NOMO-1 (cell line): Measurements from ENCODE around the gene CPNE1.
A peak's percentile ranks its signal among the peaks of the same experiment; 100 is the strongest.

ENCODE experiments used
- DNase-seq, 2 experiments: peaks; one replicate each; lab custom pipeline; 2025; ENCODE audit not compliant: unreplicated experiment in 2 of 2; lab: John Stamatoyannopoulos, UW

The CPNE1 gene

DNA sequence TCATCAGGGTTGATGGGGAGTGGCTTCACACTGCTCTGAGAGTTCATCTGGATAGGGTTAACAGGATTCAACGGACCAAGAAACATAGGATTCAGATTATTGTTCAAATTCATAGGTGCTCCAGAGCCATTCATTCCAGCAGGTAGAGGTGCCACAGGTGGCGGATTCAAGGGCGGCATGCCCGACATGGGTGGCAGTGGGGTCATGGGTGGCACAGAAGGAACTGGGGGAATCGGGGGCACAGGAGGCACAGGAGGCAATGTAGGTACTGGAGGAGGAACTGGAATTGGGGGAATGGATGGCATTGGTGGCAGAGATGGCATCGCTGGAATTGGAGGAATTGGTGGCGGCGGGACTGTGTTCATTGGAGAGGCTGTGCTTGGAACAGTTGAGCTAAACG is 10.3 kb downstream of the CPNE1 start:
- no peak for DNase-seq

DNA sequence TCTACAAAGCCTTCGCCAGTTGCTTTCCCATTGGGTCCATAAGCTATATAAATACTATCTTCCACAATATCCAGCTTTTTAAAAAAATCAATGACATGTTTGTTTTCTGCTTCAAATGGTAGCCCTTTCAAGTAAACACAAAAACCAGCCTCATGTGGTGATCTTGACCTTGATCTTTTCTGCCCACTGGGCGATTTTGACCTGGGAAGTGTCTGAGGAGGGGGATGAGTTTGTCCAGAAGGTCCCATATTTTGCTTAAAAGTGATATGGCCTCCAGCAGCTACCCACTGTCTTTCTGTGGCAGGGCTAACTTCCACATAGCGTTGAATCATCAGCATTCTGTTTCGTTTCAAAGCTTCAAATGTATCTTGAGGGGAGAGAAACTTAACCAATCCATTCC is 10.8 kb downstream of the CPNE1 start:
- DNase-seq: no peak

DNA sequence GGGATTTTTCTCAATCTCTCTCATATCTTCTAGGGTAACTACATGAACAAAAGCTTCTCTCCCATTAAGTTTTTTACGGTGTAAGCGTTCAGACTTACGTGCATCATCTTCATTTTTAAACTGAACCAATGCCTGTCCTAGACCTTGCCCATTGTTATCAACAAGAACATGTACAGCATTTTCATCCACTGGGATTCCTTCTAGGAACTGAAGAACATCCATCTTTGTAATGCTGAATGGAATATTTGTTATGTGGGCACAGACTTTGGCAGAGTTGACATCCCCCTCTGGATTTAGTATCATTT is 11.3 kb downstream of the CPNE1 start:
- no peak for DNase-seq

DNA sequence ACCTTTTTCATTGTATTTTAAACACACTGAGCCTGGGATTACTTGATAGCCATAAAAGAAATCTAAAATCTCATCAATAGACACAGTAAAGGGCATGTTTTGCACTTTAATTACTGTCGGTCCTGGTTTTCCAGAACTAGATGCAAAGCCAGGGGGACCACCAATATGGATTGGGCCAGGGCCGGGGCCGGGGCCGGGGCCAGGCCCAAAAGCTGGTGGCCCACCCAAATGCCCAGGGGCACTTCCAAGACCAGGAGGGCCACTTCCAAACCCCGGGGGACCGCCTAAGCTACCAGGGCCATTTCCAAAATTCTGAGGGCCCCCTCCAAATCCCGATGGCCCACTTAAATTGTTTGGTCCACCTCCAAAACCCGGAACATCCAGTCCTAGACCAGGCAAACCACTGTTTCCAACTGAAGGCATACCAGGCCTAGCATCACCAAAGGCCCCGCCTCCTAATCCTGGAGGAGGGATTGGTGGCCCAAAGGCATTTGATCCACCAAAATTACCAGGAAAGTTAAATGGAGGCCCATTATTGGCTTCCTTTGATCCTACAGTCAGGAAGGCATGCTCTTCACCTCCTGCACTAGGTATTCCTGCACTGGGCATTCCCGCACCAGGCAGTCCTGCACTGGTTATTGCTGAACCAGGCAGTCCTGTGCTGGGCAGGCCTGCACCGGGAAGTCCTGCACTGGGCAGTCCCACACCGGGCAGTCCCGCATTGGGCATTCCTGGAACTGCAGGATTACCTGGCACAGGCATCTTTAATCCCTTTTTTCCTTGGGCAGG is 11.9 kb downstream of the CPNE1 start:
- DNase-seq: no peak

DNA sequence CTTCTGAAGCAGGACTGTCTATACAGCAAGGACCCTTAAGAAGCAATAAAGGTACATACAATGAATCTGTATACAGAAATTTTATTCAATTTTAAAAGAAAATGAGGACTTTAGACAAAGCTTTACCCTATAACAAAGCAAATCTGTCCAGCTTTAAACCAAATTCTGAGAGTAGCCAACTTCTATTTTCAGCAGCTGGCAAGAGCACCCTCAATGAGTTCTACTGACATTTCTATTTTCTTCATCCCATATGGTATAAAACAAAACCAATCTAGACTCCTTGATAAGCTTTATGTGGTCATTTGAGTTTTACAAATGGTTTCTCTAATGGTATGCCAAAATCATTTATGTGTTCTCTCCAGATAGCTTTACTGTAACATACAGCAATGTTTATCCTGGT is 12.7 kb downstream of the CPNE1 start:
- DNase-seq: no peak

DNA sequence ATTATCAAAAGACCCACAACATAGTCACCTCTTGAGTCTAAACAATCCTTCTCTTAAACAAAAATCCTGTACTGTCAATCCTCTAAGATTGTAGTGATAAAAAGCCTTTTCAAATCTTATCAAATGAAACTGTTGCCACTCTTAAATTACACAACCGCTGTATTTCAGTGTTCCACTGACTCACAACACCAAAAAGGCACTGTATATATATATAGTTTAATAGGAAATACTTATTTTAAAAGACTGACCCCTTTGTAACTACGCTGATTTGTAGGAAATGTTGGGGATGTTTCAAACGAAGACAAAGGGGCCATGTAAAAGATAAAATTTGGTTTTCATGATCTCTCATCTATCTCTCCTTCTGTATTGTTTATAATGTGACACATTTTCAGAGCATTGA is 14.1 kb downstream of the CPNE1 start:
- no peak for DNase-seq

DNA sequence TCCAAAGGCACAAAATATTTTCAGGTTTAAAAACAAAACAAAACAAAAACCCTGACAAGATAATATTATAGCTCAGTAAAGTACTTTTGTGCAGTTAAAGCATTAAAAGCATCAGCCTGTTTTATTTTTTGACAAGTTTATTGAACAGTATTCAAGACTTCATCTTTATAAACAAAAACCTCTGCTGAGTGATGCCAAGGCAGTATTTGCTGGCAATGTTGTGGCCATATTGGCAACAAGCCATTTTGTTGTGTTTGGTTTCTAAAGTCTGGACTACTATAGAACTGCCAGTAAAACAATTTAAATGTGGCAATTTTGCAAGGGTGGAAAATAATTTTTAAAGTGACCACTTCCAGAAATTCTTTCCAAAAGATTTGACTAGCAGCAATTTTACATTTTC is 15.9 kb downstream of the CPNE1 start:
- DNase-seq: no peak

DNA sequence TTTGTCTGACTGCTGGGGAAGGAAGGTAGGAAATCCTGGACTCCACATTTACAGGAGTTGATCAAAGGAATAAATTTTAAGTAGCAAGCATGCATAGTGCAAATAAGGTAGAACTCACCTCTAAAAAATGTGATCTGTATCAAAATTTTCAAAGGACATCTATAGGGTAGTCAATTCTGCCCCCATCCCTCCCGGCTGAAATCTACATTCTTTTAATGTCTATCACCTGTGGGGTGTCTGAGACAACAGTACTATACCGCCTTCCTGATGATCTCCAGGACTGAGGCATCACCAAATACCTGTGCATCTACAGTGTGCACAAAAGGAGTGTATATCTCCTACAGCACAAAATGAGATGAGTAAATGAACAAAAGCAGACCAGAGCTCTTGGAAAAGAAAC is 19.9 kb downstream of the CPNE1 start:
- DNase-seq: no peak

DNA sequence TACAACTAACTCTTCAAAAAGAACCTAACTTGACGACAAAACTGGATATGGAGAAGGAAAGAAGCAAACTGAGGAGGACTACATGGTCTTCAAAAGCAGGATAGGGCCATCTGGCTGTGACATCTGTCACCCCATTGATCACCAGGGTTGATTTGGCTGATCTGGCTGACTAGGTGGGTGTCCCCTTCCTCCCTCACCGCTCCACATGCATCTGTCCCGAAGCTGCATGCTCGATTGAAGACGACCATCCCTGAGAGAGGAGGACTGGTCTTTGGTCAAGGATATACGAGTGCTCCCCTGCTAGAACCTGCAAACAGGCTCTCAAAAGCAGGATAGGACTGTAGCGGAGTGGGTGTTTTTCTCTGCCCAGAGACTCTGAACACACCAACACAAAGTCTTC is 21.7 kb downstream of the CPNE1 start:
- no peak for DNase-seq

DNA sequence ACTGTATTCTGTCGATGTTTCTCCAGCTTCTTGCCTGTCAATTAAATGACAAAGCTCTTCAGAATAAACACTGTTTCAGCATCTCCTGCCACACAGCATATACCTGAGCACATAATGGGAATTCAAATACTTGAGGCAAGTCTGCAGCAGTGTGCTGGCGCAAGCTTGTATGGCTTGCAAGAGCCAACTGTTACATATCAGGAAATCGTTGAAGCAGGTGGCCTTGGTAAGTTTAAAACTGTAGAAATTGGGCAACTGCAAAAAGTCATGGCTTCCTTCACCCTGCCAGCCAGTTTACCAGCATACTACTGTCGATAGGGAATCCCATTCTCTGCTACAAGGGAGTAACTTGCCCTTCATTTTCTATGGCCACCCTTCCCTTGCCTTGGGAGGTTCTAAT is 23.0 kb downstream of the CPNE1 start:
- DNase-seq: no peak

DNA sequence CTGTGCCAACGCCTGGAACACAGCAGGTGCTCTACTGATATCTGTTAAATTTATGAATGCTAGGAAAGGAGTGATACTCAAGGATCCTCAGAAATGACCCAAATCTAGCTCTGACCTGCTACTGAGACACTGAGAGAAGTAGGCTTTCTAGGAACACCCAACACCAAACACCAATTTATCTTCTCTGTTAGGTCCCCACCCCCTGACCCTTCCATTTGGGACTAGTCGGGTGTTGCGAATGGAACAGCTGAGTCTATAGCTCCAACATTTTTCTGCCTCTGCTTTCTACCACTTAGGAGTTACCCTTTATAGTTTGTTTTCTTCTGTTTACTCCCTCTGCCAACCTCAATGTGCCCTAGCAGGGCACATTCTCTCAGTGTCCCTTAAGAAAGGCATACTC is 24.0 kb downstream of the CPNE1 start:
- no peak for DNase-seq

DNA sequence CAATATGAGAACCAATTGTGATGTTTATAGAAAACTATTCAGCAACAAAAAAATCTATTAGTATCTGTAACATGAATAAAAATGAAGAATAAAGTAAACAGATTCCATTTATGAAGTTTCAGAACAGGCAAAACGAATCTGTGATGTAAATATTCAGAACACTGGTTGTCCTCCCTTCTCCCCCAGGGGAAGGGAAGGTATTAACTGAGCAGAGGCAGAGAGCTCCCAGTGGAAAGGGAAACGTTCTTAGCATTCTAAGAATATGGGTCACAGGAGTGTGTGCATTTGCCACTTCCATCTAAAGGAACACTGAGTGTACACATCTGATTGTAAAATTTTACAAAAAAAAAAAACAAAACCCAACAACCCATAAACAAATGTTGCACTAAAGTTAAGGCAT is 25.9 kb downstream of the CPNE1 start:
- no peak for DNase-seq

DNA sequence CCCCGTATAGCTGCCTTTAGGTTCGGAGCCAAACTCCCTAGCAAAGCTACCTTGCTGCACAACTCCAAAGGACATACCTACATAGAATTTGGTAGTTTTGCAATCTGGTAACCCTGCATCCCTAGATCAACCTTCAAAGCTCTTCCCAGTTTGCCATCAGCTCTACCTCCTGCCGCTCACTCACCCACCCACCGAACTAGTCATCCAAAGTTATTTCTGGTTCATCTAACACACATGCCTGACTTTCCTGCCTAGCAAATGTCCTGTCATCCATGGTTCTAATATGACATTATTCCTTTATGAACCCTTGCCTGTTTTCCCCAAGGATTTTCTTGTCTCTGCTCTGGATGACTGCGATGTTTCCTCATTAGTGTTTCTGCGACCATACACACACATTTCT is 27.4 kb downstream of the CPNE1 start:
- DNase-seq: no peak

DNA sequence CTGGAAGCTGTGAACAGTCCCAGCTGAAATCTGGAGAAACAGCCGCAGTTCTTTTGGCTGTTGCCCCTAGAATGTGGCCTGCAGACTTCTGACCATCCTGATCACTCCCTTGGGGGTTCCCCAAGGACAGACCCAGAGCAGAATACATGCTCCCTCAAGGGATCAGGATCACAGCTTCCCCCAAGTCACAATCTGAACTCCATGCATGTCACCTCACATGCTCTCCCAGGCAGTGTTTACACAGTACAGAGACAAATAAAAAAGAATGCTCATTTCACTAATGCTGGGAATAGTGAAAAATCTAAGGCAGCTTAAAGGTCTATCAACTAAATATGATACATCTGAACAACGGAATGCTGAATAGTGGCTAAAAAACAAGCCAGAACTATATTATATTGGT is 28.6 kb downstream of the CPNE1 start:
- DNase-seq: no peak

DNA sequence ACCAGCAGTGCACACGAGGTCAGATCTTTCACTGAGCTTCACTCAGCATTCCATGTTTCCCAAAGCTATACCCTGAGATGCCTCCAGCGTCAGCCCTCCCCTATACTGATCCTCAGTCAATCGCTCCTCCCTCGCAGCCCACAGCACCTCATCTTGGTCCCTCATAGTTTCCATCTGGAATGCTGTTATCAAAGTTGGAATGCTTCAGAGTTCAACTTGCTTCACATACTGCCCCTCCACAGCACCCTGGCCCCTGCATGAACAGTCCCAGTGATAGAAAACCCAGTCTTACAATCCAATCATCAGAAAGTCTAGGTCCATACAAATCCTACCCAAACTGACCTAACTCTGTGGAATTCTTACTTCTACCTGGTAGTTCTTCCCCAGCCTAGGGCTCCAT is 29.0 kb downstream of the CPNE1 start:
- no peak for DNase-seq

DNA sequence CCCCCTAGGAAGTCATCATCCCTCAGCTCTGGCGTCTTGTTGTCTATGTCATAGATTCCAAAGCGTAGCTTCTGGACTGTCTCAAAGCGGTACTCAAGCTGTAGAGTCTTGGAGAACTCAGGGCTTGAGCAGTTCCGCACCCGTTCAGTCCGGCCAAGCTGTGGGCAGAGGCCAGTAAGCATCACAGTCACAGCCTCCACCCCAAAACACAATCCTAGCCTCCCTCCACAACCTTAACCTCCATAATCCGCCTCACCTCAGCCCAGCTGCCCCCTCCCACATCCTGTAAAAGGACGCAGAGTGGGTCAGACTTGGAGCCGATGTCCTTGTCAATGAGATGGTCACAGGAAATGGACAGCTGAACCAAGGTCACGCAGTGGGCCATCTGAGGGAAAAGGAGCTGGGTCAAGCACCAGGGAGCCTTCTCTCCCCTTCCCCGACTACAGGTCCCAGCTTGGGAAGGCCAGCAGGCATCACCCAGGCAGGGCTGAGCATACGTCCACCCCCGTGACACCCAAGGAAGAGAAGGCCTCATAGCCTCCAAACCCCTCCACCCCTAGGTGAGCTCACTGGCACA is 32.1 kb downstream of the CPNE1 start:
- DNase-seq: no peak

DNA sequence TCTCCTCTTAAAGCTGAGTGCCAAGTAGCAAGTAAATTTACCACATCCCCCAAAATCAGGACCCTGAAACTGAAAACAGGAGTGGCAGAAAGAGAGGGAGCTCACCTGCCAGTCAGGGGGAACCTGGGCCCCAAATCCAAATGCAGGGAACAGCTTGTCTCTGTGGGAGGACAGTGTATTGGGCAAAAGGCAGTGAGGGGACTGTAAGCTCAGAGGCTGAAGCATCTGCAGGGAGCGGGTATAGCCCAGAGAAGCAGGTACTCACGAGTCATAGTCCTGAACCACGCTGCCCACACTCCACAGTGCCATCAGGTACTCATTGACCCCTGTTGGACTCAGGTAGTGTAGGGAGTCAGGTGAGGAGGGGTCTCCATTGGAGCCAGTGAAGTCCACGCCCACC is 34.1 kb downstream of the CPNE1 start:
- no peak for DNase-seq

DNA sequence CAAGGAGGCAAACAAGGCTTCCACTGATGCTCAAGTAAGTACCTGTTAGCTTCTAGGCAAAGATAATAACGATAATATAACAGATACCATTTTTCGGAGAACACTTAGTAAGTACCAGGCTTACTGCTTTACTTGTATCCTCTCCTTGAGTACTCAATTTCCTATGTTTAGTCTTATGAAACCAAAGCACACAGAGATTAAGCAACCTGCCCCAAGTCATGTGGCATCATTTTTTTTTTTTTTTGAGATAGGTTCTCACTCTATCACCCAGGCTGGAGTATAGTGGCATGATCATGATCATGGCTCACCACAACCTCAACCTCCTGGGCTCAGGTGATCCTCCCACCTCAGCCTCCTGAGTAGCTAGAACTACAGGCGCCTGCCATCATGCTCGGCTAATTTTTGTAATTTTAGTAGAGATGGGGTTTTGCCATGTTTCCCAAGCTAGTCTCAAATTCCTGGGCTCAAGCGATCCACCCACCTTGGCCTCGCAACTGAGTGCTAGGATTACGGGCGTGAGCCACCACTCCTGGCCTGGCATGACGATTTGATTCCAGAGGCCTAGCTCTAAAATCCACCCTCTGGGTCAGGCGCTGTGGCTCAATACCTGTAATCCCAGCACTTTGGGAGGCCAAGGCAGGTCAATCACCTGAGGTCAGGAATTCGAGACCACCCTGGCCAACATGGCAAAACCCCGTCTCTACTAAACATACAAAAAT is 35.1 kb downstream of the CPNE1 start:
- peak in 1 of 2 experiments; percentile 42 for DNase-seq

DNA sequence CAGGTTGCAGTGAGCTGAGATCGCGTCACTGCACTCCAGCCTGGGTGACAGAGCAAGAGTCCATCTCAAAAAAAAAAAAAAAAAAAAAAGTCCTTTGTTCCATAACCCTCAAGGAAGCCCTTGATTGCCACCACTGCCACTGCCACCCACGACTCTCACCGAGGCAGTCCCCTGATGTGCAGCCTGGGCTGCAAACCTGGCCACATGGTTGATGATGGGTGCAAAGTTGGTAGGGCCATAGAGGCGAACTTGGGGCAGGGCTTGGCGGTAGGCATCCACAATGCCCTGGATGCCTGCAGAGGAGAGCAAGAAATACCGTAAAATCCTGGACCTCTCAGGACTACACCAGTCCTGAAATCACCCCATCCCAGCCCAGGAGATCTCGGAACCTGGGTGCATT is 37.6 kb downstream of the CPNE1 start:
- no peak for DNase-seq

DNA sequence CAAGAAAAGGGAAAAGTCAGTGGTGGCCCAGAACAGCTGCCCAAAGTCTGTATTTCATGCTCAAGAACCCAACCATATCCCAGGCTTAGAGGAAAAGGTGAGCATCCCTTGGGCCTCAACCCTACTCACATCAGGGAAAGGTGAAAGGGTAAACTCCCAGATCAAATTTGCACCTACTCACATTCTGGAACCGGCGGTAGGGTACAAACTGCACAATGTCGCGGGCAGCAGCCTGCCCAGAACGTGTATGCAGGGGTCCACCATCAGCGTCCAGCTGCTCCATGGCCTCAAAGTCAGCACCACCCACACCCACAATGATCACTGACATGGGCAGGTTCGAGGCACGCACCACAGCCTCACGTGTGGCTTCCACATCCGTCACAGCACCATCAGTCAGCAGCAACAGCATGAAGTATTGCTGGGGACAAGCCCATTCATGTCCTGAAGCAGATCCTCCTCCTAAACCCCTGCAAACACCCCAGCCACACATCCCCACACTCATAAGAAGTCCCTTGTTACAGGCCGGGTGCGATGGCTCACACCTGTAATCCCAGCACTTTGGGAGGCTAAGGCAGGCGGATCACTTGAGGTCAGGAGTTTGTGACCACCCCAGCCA is 38.2 kb downstream of the CPNE1 start:
- DNase-seq: no peak

DNA sequence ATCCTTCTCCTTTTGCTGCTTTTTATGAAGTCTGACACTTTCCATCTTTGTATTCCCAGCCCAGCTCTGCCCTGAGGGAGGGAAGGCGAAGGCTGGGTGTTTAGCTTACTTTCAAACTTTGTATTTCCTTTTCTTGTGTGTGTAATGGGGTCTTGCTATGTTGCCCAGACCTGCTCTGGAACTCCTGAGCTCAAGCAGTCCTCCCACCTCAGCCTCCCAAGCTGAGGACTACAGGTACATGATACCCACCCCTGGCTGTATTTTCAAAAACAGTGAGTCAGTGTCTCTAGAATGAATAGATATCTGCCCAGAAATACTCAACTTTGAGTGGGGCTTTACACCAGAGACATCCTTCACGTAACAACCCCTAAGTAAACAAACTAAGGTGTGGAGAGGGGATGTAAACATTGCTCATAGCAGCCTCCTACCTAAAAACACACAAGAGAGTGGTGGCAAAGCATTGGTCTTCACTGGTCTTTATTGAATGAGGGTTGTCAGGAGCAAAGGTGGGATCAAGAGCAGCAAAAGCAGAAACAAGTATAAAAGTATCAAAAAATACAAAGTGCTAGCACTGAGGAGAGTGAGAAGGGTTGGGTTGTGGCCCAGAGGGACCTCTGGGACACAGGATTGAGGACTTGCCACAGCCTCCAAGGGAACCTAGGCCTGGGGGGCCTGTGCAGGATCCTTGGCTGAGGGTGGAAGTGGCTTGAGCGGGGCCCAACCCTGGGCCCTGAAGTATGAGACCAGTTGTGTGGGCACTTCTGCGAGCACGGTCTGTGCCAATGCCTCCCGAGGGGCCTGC is 38.9 kb downstream of the CPNE1 start:
- no peak for DNase-seq
